ENCODE measurements around the gene ZNF428.

DNA sequence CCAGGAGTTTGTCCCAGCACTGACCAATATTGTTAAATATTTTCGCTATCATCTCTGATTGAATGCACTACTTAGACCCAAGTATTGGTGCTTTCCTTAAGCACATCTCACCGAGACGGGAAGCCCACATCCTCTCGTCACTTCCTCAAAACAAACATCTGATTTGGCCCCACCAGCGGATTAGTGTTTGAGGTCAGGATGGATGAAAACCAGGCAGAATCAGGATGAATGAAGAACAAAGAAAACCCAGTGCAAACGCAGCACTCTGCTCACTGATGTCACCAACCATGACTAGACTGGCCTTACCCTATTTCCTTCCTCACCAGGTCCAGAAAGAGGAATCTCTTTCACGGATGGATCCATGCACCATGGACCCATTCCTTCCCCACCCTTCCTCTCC lies 44.6 kb upstream of the ZNF428 start:
- no peak for TF ChIP-seq SP1 (IDR thresholded peaks at IDR 0.05)
- no peak for TF ChIP-seq BHLHE40 (IDR thresholded peaks at IDR 0.05; ENCODE audit: borderline replicate concordance)
- no peak for TF ChIP-seq ZNF384 (IDR thresholded peaks at IDR 0.05)
- no peak for TF ChIP-seq PKNOX1 (IDR thresholded peaks at IDR 0.05)
- no peak for TF ChIP-seq FOXM1 (IDR thresholded peaks at IDR 0.05; ENCODE audit: borderline replicate concordance)
- no peak for TF ChIP-seq LEF1 (IDR thresholded peaks at IDR 0.05; ENCODE audit: borderline replicate concordance)
- no peak for TF ChIP-seq HDGF (IDR thresholded peaks at IDR 0.05; ENCODE audit: borderline replicate concordance)
- TF ChIP-seq FOXK2 (IDR thresholded peaks at IDR 0.05), result no peak
- TF ChIP-seq SUZ12 (IDR thresholded peaks at IDR 0.05), result no peak
- no peak for TF ChIP-seq FOXA1 (IDR thresholded peaks at IDR 0.05)
- no peak for TF ChIP-seq TARDBP (IDR thresholded peaks at IDR 0.05)
